ENCODE measurements around the gene VEZT.

Gene VEZT

DNA sequence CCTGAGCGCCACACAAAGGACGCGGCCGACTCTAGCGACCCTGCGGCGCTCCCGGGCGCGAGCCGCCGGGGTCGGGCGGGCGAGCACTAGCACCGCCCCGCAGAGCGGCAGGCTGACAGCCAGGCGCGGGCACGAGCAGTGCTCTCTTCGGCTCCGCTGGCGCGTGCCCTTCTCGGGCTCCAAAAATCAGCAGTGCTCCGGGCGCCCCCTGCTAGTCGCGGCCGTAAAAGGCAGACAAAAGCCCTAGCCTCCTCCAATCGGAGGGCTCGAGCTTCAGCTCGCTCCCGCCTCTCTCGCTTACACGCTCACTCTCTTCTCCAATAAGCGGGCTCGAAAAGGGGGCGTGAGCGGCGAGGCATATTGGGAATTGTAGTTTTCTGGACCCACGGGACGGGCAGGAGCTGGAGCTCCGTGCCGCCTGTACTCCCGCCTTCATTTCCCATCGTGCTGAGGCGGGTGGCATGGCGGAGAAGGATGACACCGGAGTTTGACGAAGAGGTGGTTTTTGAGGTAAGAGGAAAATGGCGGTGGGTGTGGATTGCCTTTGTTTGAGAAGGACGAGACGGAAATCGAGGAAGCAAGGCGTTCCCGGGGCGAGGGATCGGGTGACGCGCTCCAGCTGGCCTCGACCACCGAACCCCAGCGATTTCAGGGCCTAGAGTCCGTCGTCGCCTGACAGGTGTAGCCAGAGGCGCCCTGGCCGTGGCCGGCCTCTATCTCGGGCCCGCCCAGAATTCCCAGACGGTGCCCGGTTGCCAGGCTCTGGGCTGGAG, at the start of gene VEZT, which contains the start of gene FGD6:
VEZT (plus strand) TSS at position 431 of the 773 bp plus-strand sequence; CDS start at position 475, 44 bp downstream.
FGD6 (minus strand) TSS at position 91 of the 773 bp plus-strand sequence. CDS start 227 bp downstream, outside the sequence.
- ATAC-seq: peak; percentile 98
- Mint-ChIP-seq H3K36me3 (no peaks in the 10 kb centered on the region), H3K9me3 (no peaks in the 10 kb centered on the region), H3K4me3 (peak within 1 kb of the TSS; percentile 96), H3K27ac (peak within 1 kb of the TSS; percentile 89), H3K27me3 (no peaks in the 10 kb centered on the region), H3K4me1 (peaks cover 33% of the 10 kb centered on the region)

DNA sequence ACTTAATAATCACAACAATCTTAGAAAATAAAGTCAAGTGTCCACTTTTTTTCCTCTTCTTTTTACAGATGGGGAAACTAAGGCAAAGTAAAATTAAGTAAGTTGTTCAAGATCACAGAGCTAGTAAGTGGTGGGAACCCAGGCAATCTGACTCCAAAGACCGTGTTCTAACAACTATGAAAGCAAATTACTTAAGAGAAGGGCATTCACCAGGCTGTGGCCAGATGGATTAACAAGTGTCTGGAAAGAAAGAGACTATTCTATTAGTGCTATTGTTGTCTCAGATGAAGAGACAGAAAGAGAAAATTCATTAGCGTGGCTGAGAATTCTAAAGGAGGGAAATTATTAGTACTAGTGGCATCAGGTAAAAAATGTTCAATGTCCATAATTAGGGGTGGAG, 48.9 kb upstream of the VEZT start:
- no peaks in the 10 kb centered on the region for H3K4me1 Mint-ChIP-seq
- ATAC-seq: no peak
- no peaks in the 10 kb centered on the region for H3K9me3 Mint-ChIP-seq
- H3K27me3 Mint-ChIP-seq: no peaks in the 10 kb centered on the region
- peaks cover 5% of the 10 kb centered on the region for H3K36me3 Mint-ChIP-seq
- H3K27ac Mint-ChIP-seq: no peak overlapping the region
- H3K4me3 Mint-ChIP-seq: no peak overlapping the region

DNA sequence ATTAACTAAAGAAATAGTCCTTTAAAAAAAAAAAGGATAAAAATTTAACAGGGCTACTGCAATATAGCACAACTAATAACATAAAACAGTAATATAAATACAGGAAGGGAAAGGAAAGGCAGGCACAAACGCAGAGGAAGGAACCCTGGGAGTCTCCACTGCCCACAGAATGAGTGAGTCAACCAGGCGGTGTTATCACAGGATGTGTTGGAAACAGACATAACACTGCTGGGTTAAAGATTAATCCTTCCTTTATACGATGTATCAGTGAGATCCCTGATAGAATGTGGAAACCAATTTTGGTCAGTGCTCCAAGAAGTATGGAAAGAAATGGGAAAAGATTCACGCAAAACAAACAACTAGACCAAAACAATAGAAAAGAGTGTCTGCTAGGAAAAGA, 48.2 kb upstream of the VEZT start:
- H3K27ac Mint-ChIP-seq: no peak overlapping the region
- no peak overlapping the region for H3K4me3 Mint-ChIP-seq
- H3K4me1 Mint-ChIP-seq: no peaks in the 10 kb centered on the region
- H3K27me3 Mint-ChIP-seq: no peaks in the 10 kb centered on the region
- ATAC-seq: no peak
- H3K9me3 Mint-ChIP-seq: no peaks in the 10 kb centered on the region
- peaks cover 5% of the 10 kb centered on the region for H3K36me3 Mint-ChIP-seq

DNA sequence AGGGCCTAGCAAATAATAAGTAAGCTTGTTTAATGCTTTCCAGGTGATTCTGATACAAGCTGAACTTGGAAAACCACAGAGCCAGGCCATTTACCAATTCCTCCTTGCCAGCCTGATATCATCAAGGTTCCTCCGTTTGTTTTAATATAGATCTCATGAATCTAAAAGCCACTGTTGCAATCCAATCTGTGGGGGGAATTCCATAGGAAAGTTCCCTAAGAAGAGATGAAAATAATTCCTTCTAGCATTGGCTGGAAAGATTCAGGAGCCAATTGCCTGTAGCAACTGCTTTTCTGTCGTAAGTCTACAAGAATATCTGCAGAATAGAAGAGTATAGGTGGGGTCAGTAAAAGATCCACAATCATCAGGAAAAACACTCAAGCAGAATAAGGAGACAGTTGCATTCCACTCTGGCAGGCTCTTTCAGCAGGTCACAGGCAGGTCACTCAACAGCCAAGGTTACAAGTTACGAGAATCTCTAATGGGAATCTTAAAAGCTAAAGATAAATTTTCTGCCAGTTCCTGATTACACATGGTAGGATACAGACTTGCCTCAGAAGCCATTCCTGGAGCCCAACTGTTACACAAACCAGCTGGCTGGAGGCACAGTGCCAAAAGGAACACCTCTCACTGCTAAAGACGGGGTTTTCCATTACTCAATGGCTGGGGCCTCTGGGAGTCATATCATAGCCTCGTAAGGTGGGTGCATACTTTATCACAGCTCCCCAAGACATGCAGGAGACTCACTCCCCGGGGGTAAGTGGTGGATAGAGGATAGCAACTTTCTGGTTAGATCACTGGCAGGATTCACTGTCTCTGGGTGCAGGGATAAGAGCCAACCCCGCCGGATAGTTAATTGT, 44.0 kb upstream of the VEZT start:
- H3K36me3 Mint-ChIP-seq: peaks cover 5% of the 10 kb centered on the region
- peaks cover 7% of the 10 kb centered on the region for H3K4me1 Mint-ChIP-seq
- H3K4me3 Mint-ChIP-seq: no peak overlapping the region
- no peak overlapping the region for H3K27ac Mint-ChIP-seq
- ATAC-seq: no peak
- H3K9me3 Mint-ChIP-seq: no peaks in the 10 kb centered on the region
- no peaks in the 10 kb centered on the region for H3K27me3 Mint-ChIP-seq

DNA sequence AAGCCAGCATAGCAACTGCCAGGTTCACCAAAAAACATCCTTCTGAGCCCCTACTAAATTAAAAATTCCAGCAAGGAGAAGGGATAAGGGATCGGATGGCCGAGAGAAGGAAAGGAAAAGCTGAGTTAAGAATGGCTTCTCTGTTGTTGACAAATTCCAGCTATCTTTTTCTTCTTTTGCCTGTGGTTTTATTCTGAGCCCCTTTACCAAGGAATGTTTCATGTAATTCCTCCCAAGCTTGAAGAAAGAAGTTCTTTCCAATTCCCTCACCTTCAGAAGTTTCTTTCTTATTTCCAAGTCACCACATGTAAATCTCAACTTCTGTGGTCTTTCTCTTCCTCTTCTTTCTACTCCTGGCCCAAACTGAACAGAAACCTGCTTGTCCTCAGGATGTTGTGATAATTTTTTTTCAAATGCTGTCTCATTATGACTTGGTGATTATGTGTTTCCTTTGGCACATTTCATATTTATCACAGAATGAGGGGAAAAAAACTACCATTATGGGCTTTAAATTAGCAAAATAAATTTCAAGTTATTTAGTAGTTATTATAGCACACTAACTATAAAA, 40.3 kb upstream of the VEZT start:
- Mint-ChIP-seq H3K27ac (no peak overlapping the region), H3K9me3 (no peaks in the 10 kb centered on the region), H3K36me3 (no peaks in the 10 kb centered on the region), H3K4me1 (peaks cover 7% of the 10 kb centered on the region), H3K4me3 (no peak overlapping the region), H3K27me3 (no peaks in the 10 kb centered on the region)
- no peak for ATAC-seq

DNA sequence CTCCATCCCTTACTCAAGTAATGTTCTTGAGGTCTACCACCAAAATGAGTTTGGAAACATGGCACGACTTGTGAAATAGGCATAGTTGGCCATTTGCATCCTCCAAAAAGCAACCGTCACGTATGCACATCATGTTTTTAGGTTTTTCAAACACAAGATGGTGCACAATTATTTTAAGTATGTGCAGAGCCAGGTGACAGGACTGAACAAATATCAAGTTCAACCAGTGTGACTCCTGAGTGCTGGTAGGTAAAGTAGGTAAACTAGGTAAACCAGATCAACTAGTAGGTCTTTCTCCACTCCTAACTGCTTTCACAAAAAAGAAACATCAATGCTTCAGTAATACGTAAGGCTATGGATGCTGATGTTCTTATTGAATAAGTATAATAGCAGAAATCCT, 39.5 kb upstream of the VEZT start:
- Mint-ChIP-seq H3K27me3 (no peaks in the 10 kb centered on the region), H3K27ac (no peak overlapping the region), H3K36me3 (no peaks in the 10 kb centered on the region), H3K9me3 (no peaks in the 10 kb centered on the region), H3K4me3 (no peak overlapping the region), H3K4me1 (peaks cover 7% of the 10 kb centered on the region)
- no peak for ATAC-seq

DNA sequence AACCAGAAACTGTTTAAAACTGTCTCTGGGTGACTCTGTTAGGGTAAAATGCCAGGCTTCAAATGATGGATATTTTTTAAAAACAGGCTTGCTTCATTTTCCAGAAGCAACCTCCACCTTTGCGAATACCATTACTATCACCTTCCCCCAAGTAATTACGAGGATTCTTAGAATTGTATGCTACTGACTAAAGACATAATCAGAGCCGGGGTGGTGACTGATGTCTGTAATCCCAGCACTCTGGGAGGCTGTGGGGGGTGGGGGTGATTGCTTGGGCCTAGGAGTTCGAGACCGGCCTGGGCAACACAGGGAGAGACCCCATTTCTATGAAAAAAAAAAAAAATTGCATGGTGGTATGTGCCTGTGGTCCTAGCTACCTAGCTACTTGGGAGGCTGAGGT, 38.6 kb upstream of the VEZT start:
- no peaks in the 10 kb centered on the region for H3K27me3 Mint-ChIP-seq
- peaks cover 7% of the 10 kb centered on the region for H3K4me1 Mint-ChIP-seq
- no peak for ATAC-seq
- H3K4me3 Mint-ChIP-seq: no peak overlapping the region
- H3K27ac Mint-ChIP-seq: no peak overlapping the region
- H3K9me3 Mint-ChIP-seq: no peaks in the 10 kb centered on the region
- H3K36me3 Mint-ChIP-seq: no peaks in the 10 kb centered on the region

DNA sequence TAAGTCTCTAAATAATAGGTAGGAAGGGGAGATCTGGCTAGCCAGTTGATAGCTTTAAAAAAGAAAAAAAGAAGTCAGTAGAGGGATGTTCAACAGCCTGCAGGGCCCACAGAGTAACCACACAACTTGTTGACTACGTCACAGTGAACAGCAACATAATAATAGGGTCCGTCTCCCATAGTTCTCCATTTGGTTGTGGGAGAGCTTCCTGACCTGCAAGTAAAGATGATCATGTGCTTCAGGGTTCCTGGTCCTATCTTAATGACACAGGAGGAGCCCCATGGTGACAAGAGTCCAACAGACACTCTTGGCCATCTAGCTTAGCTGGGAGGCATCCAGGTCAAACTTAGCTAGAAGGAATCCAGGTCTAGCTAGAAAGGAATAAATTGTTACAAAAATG, 36.5 kb upstream of the VEZT start:
- no peak for ATAC-seq
- H3K4me3 Mint-ChIP-seq: no peak overlapping the region
- H3K9me3 Mint-ChIP-seq: no peaks in the 10 kb centered on the region
- H3K36me3 Mint-ChIP-seq: no peaks in the 10 kb centered on the region
- H3K4me1 Mint-ChIP-seq: peaks cover 12% of the 10 kb centered on the region
- H3K27me3 Mint-ChIP-seq: no peaks in the 10 kb centered on the region
- H3K27ac Mint-ChIP-seq: no peak overlapping the region

DNA sequence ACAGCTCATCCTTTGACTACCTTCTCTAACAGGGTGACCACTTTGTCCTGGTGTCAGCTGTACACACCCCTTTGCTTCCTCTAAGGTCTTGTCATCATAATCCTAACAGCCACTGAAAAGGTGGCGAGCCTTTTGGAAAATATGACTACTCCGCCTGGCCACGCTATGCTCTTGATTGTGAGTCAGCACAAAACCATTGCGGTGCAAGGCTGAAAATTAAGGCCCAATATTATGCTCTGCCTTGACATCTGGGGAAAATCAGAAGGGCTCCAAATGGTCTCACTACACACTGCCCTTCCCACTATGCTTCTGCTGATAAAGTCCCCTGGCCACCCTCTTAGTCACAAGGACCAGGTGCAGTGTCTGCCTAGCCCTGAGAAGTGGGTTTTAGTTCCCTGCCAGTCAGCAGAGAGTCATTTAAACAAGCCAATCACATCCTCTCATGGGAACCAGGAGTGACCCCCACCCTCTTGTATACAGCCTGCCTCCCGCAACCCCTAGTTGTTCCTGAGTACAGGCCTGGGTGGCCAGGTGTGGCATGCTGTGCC, 34.7 kb upstream of the VEZT start:
- peak; percentile 73 for ATAC-seq
- Mint-ChIP-seq H3K4me3 (no peak overlapping the region), H3K36me3 (no peaks in the 10 kb centered on the region), H3K9me3 (no peaks in the 10 kb centered on the region), H3K27ac (no peak overlapping the region), H3K4me1 (peaks cover 9% of the 10 kb centered on the region), H3K27me3 (no peaks in the 10 kb centered on the region)

DNA sequence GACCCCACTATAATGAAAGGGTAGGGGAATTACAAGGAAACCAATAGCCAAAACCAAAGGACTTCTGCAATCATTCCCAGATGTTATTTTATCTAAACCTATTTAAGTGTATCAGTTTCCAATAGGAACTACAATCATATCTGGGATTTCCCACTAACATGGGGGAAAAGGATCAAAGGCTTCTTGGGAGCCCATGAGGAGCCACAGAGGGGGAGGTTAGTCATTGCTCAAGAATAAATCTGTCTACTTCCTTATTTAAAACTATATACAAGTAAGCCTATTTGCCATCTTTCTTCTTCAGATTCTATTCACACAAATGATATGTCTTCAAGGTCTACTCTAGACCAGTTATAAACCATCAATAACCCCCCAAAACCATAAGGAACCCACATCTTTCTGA, 33.5 kb upstream of the VEZT start:
- no peaks in the 10 kb centered on the region for H3K36me3 Mint-ChIP-seq
- no peak for ATAC-seq
- no peak overlapping the region for H3K4me3 Mint-ChIP-seq
- peaks cover 14% of the 10 kb centered on the region for H3K4me1 Mint-ChIP-seq
- H3K9me3 Mint-ChIP-seq: no peaks in the 10 kb centered on the region
- no peaks in the 10 kb centered on the region for H3K27me3 Mint-ChIP-seq
- no peak overlapping the region for H3K27ac Mint-ChIP-seq

- Mint-ChIP-seq H3K27ac (no peak overlapping the region), H3K4me1 (peaks cover 14% of the 10 kb centered on the region), H3K36me3 (no peaks in the 10 kb centered on the region), H3K27me3 (no peaks in the 10 kb centered on the region), H3K9me3 (no peaks in the 10 kb centered on the region), H3K4me3 (no peak overlapping the region)
- no peak for ATAC-seq
These were observed 32.5 kb upstream of the VEZT start for GRCh38 chr12:95185072-95185471.

- Mint-ChIP-seq H3K4me1 (peaks cover 14% of the 10 kb centered on the region), H3K27me3 (no peaks in the 10 kb centered on the region), H3K4me3 (no peak overlapping the region), H3K9me3 (no peaks in the 10 kb centered on the region), H3K36me3 (no peaks in the 10 kb centered on the region), H3K27ac (no peak overlapping the region)
- ATAC-seq: no peak
These were observed 31.8 kb upstream of the VEZT start for GRCh38 chr12:95185854-95186253.

DNA sequence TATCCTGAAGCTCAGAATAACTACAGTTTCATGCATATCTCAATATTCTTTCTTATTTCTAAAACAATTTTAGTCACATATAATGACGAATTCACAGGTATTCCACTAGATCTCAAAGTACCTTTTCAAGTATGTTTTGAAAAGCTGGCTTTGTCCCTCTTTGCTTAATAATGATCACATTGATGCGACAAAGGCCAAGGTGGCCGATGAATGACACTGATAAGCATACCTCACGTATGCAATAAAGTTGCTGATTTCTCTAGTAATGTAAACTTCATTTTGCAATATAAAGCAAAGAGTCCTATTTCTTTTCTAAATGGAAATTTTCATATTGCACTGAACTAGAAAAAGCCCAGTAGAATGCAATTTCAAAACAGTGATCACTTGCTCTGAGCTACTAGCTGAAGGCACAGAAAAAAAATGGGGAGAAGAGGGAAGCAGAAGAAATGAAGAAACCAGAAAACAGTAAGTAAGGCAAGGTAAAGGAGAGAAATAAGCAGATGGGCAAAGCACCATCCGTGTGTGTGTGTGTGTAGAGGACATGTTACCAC, 29.7 kb upstream of the VEZT start:
- no peaks in the 10 kb centered on the region for H3K9me3 Mint-ChIP-seq
- no peak overlapping the region for H3K4me3 Mint-ChIP-seq
- H3K27me3 Mint-ChIP-seq: no peaks in the 10 kb centered on the region
- H3K36me3 Mint-ChIP-seq: no peaks in the 10 kb centered on the region
- no peak overlapping the region for H3K27ac Mint-ChIP-seq
- H3K4me1 Mint-ChIP-seq: peaks cover 14% of the 10 kb centered on the region
- no peak for ATAC-seq

DNA sequence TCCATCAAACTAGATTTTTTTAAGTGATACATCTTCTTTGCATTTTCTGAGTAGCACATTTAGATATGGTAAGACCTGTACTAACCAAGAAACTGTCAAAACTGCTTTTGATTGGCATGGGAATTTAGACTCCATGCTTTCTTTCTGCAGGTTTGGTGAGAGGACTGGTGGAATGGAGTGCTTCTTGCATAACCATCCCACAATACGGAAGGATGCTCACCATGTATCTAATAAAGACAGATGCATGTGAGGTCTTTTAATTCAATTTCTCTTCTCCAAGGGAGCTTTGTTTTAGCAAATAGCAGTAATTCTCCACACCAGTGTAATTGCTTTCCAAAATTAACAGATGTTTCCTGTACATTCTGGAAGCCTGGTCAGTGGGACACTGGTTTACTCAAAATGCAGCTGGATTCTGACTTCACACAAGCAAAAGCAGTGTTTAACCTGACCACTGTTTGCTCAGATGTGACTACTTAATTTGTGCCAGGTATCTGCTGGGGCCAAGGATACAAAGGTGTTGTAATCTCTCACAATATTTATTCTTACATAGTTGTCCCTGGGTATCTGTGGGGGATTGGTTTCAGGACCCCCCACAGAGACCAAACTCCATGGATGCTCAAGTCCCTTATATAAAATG, 26.4 kb upstream of the VEZT start:
- no peaks in the 10 kb centered on the region for H3K9me3 Mint-ChIP-seq
- no peaks in the 10 kb centered on the region for H3K36me3 Mint-ChIP-seq
- H3K27ac Mint-ChIP-seq: no peak overlapping the region
- peaks cover 9% of the 10 kb centered on the region for H3K4me1 Mint-ChIP-seq
- H3K4me3 Mint-ChIP-seq: no peak overlapping the region
- ATAC-seq: no peak
- no peaks in the 10 kb centered on the region for H3K27me3 Mint-ChIP-seq

DNA sequence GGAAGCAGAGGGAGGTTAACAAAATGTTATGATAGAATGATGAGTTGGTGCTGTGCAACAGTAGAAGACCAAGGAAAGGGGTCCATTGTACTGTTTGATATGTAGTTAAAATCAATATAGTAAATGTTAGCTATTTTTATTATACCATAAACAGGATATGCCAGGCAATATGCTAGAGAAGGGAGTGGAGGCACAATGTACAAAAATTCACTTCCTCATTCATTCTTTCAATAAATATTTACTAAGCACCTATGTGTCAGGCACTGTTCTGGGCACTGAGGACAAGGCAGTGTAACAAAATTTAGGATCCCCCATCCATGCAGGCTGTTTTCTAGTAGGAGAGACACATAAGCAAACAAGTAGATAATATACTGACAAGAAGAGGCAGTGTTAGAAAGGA, 25.3 kb upstream of the VEZT start:
- Mint-ChIP-seq H3K27ac (no peak overlapping the region), H3K4me3 (no peak overlapping the region)
- no peak for ATAC-seq

More for the DNA sequence above, 25.3 kb upstream of the VEZT start:
- Mint-ChIP-seq H3K27me3 (peaks cover 2% of the 10 kb centered on the region), H3K9me3 (no peaks in the 10 kb centered on the region), H3K36me3 (no peaks in the 10 kb centered on the region), H3K4me1 (peaks cover 9% of the 10 kb centered on the region)

Measured in stimulated activated memory B cell treated with anti-CD40 and anti-IgM and Interleukin-4, amounts not matched to agents 10 μg/mL and 1 μg/mL and 100 μg/mL, for 72 hours (primary cell).